ENCODE results near the gene TTC38.

The TTC38 gene

GRCh38 chr22:46237453-46238124, 30.2 kb upstream of the TTC38 start:
- no peak overlapping the region for H3K27ac ChIP-seq
- DNase-seq = no peak
- TF ChIP-seq CTCF (IDR thresholded peaks at IDR 0.05; ENCODE audit: low read depth, low read length) = no peak

GRCh38 chr22:46238541-46238940, 29.3 kb upstream of the TTC38 start:
- Histone ChIP-seq H3K4me3 (ENCODE audit: low read depth, low read length) (no peak overlapping the region), H3K27me3 (ENCODE audit: insufficient read depth, low read depth, severe bottlenecking) (no peaks in the 10 kb centered on the region), H3K36me3 (peaks cover 6% of the 10 kb centered on the region), H3K9me3 (ENCODE audit: severe bottlenecking) (no peaks in the 10 kb centered on the region), H3K27ac (no peak overlapping the region)
- no peak for TF ChIP-seq CTCF (IDR thresholded peaks at IDR 0.05; ENCODE audit: low read depth, low read length)
- no peak for DNase-seq

More at GRCh38 chr22:46237453-46238124, 30.2 kb upstream of the TTC38 start:
- Histone ChIP-seq H3K36me3 (peaks cover 6% of the 10 kb centered on the region), H3K27me3 (ENCODE audit: insufficient read depth, low read depth, severe bottlenecking) (no peaks in the 10 kb centered on the region), H3K4me3 (ENCODE audit: low read depth, low read length) (no peak overlapping the region), H3K9me3 (ENCODE audit: severe bottlenecking) (no peaks in the 10 kb centered on the region)

GRCh38 chr22:46239261-46240048, 28.4 kb upstream of the TTC38 start:
- Histone ChIP-seq H3K27me3 (ENCODE audit: insufficient read depth, low read depth, severe bottlenecking) (no peaks in the 10 kb centered on the region), H3K27ac (no peak overlapping the region), H3K4me3 (ENCODE audit: low read depth, low read length) (no peak overlapping the region), H3K36me3 (peaks cover 6% of the 10 kb centered on the region), H3K9me3 (ENCODE audit: severe bottlenecking) (no peaks in the 10 kb centered on the region)
- no peak for DNase-seq
- no peak for TF ChIP-seq CTCF (IDR thresholded peaks at IDR 0.05; ENCODE audit: low read depth, low read length)

- no peak overlapping the region for H3K4me3 ChIP-seq (ENCODE audit: low read depth, low read length)
- H3K9me3 ChIP-seq (ENCODE audit: severe bottlenecking) = no peaks in the 10 kb centered on the region
- no peak overlapping the region for H3K27ac ChIP-seq
Observed at GRCh38 chr22:46240073-46240472, 27.7 kb upstream of the TTC38 start.

GRCh38 chr22:46240506-46240905, 27.3 kb upstream of the TTC38 start:
- no peak for TF ChIP-seq CTCF (IDR thresholded peaks at IDR 0.05; ENCODE audit: low read depth, low read length)
- no peak overlapping the region for H3K27ac ChIP-seq
- DNase-seq = no peak
- no peaks in the 10 kb centered on the region for H3K27me3 ChIP-seq (ENCODE audit: insufficient read depth, low read depth, severe bottlenecking)
- H3K36me3 ChIP-seq = peaks cover 4% of the 10 kb centered on the region
- no peaks in the 10 kb centered on the region for H3K9me3 ChIP-seq (ENCODE audit: severe bottlenecking)
- no peak overlapping the region for H3K4me3 ChIP-seq (ENCODE audit: low read depth, low read length)

More at GRCh38 chr22:46240073-46240472, 27.7 kb upstream of the TTC38 start:
- H3K27me3 ChIP-seq (ENCODE audit: insufficient read depth, low read depth, severe bottlenecking) = no peaks in the 10 kb centered on the region
- H3K36me3 ChIP-seq = peaks cover 6% of the 10 kb centered on the region
- DNase-seq = no peak
- TF ChIP-seq CTCF (IDR thresholded peaks at IDR 0.05; ENCODE audit: low read depth, low read length) = no peak
